ENCODE measurements around the gene HKDC1. TPM values are rescaled to one million over a fixed set of nuclear protein-coding genes. Genes with fewer than 3 reads are reported as not detected.

The HKDC1 gene
- polyA plus RNA-seq, 1 of the 3 experiments (the other 2 are of a cell fraction): 0.10 TPM

GRCh38 chr10:69237528-69238159 is 17.5 kb downstream of the HKDC1 start:
- Histone ChIP-seq H3F3A (replicated peaks; ENCODE audit: insufficient read depth) (no peaks in the 10 kb centered on the region), H3K27me3 (ENCODE audit: insufficient read depth) (no peaks in the 10 kb centered on the region), H2AFZ (ENCODE audit: low read depth) (no peak overlapping the region), H3K4me1 (ENCODE audit: control insufficient read depth in 1 of 2, insufficient read depth in 2 of 2, low read depth in 1 of 2, low read length in 1 of 2) (no peaks in the 10 kb centered on the region), H3K4me2 (no peak overlapping the region), H4K20me1 (ENCODE audit: insufficient read depth) (no peaks in the 10 kb centered on the region), H3K9me3 (no peaks in the 10 kb centered on the region), H3K4me3 (ENCODE audit: low read depth in 2 of 2, low read length in 1 of 2) (peak overlapping the region in 1 of 2 experiments; percentile 41; a peak in 1 of 4 replicates), H3K79me2 (ENCODE audit: insufficient read depth) (no peaks in the 10 kb centered on the region), H3K36me3 (replicated peaks in 1 of 2; ENCODE audit: control insufficient read depth in 1 of 2, insufficient read depth in 2 of 2, low read length in 1 of 2) (no peaks in the 10 kb centered on the region), H3K9ac (no peak overlapping the region), H3K27ac (ENCODE audit: low read depth in 2 of 2, low read length in 1 of 2) (no peak overlapping the region), H3K9me2 (no peaks in the 10 kb centered on the region)
- 42% methylated on average over 17 of the region's 17 CpGs for WGBS (ENCODE audit: low lambda C conversion rate)
- CTCF ChIA-PET: interaction anchor here (0.9 to 6.9 kb wide), 15 partner anchors 8 to 270 kb away, joined by 3 to 105 read pairs (median 4); no protein-coding TSS in a partner anchor
- peak; percentile 87 for DNase-seq
- POLR2A ChIA-PET: no interaction called here
- no peak for TF ChIP-seq IRF3 (IDR thresholded peaks at IDR 0.05; ENCODE audit: low read depth, low read length)
- no peak for TF ChIP-seq PBX3 (IDR thresholded peaks at IDR 0.05)
- no peak for TF ChIP-seq MAX (IDR thresholded peaks at IDR 0.05; ENCODE audit: low read depth)
- TF ChIP-seq RFX5 (IDR thresholded peaks at IDR 0.05; ENCODE audit: low read length): no peak
- no peak for TF ChIP-seq ZBTB33 (IDR thresholded peaks at IDR 0.05; ENCODE audit: borderline replicate concordance, low read depth)
- TF ChIP-seq FOSL2 (IDR thresholded peaks at IDR 0.05; ENCODE audit: borderline replicate concordance, low read depth): no peak
- TF ChIP-seq YY1 (IDR thresholded peaks at IDR 0.05; ENCODE audit: low read depth): no peak
- TF ChIP-seq SMC3 (IDR thresholded peaks at IDR 0.05; ENCODE audit: low read depth, low read length): peak; percentile 98
- TF ChIP-seq CTCF (IDR thresholded peaks at IDR 0.05): peak; percentile 88
- no peak for TF ChIP-seq RXRA (IDR thresholded peaks at IDR 0.05; ENCODE audit: borderline replicate concordance, low read depth)
- no peak for TF ChIP-seq REST (IDR thresholded peaks at IDR 0.05; ENCODE audit: low read depth, low read length)
- TF ChIP-seq TAF1 (IDR thresholded peaks at IDR 0.05; ENCODE audit: borderline replicate concordance, low read depth, low read length): no peak
- TF ChIP-seq MXI1 (IDR thresholded peaks at IDR 0.05; ENCODE audit: low read depth, low read length): no peak
- TF ChIP-seq NRF1 (IDR thresholded peaks at IDR 0.05; ENCODE audit: low read depth, low read length): 0 out of 2 replicates have a peak, but pooled peaks have one; percentile 14
- peak; percentile 94 for TF ChIP-seq RAD21 (IDR thresholded peaks at IDR 0.05; ENCODE audit: low read length)
- TF ChIP-seq GABPA (IDR thresholded peaks at IDR 0.05; ENCODE audit: low read depth): no peak
- no peak for TF ChIP-seq JUND (IDR thresholded peaks at IDR 0.05)
- TF ChIP-seq POLR2AphosphoS5 (IDR thresholded peaks at IDR 0.05; ENCODE audit: low read depth, low read length): no peak
- no peak for TF ChIP-seq GATA2 (CRISPR knock-in tag; IDR thresholded peaks at IDR 0.05)
- no peak for TF ChIP-seq USF2 (IDR thresholded peaks at IDR 0.05; ENCODE audit: borderline replicate concordance, low read depth, low read length)
- no peak for TF ChIP-seq NFIC (IDR thresholded peaks at IDR 0.05; ENCODE audit: borderline replicate concordance)
- no peak for TF ChIP-seq FOXJ3 (CRISPR knock-in tag; IDR thresholded peaks at IDR 0.05)
- TF ChIP-seq SIN3A (IDR thresholded peaks at IDR 0.05; ENCODE audit: borderline replicate concordance, low read depth, low read length): no peak

Measured in SK-N-SH (cell line).